Measurements from ENCODE around the gene TBL1XR1.
"Not testable (repeated sequence)": the region's sequence is repeated elsewhere in the genome, so short reads cannot be mapped to it uniquely, and the experiment has no call there.

The TBL1XR1 gene

GRCh38 chr3:177145381-177145780 is 51.9 kb downstream of the TBL1XR1 start:
- no peak for TF ChIP-seq CTCF (conservative IDR thresholded peaks at IDR 0.05; ENCODE audit: control insufficient read depth, insufficient read depth, low read depth, low read length)
- no peak overlapping the region for H3K4me3 ChIP-seq (ENCODE audit: control insufficient read depth, low read depth, low read length)
- no peak for DNase-seq (ENCODE audit: low read depth)

- no peak for TF ChIP-seq CTCF (conservative IDR thresholded peaks at IDR 0.05; ENCODE audit: control insufficient read depth, insufficient read depth, low read depth, low read length)
- no peak for DNase-seq (ENCODE audit: low read depth)
- no peak overlapping the region for H3K4me3 ChIP-seq (ENCODE audit: control insufficient read depth, low read depth, low read length)
Measured at GRCh38 chr3:177144922-177145321, 52.4 kb downstream of the TBL1XR1 start.

GRCh38 chr3:177141899-177142646 is 55.2 kb downstream of the TBL1XR1 start:
- no peak for TF ChIP-seq CTCF (conservative IDR thresholded peaks at IDR 0.05; ENCODE audit: control insufficient read depth, insufficient read depth, low read depth, low read length)
- no peak overlapping the region for H3K4me3 ChIP-seq (ENCODE audit: control insufficient read depth, low read depth, low read length)
- DNase-seq (ENCODE audit: low read depth) = no peak

GRCh38 chr3:177141471-177141870 is 55.8 kb downstream of the TBL1XR1 start:
- no peak for TF ChIP-seq CTCF (conservative IDR thresholded peaks at IDR 0.05; ENCODE audit: control insufficient read depth, insufficient read depth, low read depth, low read length)
- H3K4me3 ChIP-seq (ENCODE audit: control insufficient read depth, low read depth, low read length) = no peak overlapping the region
- DNase-seq (ENCODE audit: low read depth) = no peak

- H3K4me3 ChIP-seq (ENCODE audit: control insufficient read depth, low read depth, low read length); DNase-seq (ENCODE audit: low read depth): not testable (repeated sequence)
Measured at GRCh38 chr3:177139220-177139619, 58.1 kb downstream of the TBL1XR1 start.

- no peak for TF ChIP-seq CTCF (conservative IDR thresholded peaks at IDR 0.05; ENCODE audit: control insufficient read depth, insufficient read depth, low read depth, low read length)
- no peak overlapping the region for H3K4me3 ChIP-seq (ENCODE audit: control insufficient read depth, low read depth, low read length)
- no peak for DNase-seq (ENCODE audit: low read depth)
Measured at GRCh38 chr3:177137774-177138705, 59.2 kb downstream of the TBL1XR1 start.

- H3K4me3 ChIP-seq (ENCODE audit: control insufficient read depth, low read depth, low read length) = no peak overlapping the region
- no peak for DNase-seq (ENCODE audit: low read depth)
- no peak for TF ChIP-seq CTCF (conservative IDR thresholded peaks at IDR 0.05; ENCODE audit: control insufficient read depth, insufficient read depth, low read depth, low read length)
Measured at GRCh38 chr3:177136741-177137140, 60.5 kb downstream of the TBL1XR1 start.

All from fibroblast of mammary gland (primary cell).